ENCODE results near the gene LRRC14B.

Gene LRRC14B

DNA sequence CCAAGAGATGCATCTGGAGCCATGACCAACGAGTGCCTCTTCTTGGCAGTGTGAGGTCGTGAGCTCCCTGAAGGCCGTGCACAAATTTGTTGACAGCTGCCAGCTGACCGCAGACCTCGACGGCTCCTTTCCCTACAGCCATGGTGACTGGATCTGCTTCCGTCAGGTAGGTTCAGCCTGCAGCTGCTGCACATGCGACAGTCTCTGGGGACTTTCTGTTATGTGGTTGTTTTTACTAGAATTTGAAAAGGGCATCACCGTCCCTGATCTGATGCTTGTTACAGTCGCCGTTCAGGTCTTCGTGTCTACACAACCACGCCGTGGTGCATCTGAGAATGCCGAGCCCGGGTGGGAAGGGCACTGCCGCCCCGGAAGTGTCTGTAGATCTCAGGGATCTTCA is 36.5 kb upstream of the LRRC14B start:
- POLR2A ChIA-PET (ENCODE audit: low non-redundant PET), result no interaction called here
- no peak for DNase-seq (ENCODE audit: low spot score)
- TF ChIP-seq, protein P1, sequence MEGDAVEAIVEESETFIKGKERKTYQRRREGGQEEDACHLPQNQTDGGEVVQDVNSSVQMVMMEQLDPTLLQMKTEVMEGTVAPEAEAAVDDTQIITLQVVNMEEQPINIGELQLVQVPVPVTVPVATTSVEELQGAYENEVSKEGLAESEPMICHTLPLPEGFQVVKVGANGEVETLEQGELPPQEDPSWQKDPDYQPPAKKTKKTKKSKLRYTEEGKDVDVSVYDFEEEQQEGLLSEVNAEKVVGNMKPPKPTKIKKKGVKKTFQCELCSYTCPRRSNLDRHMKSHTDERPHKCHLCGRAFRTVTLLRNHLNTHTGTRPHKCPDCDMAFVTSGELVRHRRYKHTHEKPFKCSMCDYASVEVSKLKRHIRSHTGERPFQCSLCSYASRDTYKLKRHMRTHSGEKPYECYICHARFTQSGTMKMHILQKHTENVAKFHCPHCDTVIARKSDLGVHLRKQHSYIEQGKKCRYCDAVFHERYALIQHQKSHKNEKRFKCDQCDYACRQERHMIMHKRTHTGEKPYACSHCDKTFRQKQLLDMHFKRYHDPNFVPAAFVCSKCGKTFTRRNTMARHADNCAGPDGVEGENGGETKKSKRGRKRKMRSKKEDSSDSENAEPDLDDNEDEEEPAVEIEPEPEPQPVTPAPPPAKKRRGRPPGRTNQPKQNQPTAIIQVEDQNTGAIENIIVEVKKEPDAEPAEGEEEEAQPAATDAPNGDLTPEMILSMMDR (conservative IDR thresholded peaks at IDR 0.05; ENCODE audit: low read depth), result no peak
- CTCF ChIA-PET, result no interaction called here
- no peak overlapping the region for H3K27ac ChIP-seq

DNA sequence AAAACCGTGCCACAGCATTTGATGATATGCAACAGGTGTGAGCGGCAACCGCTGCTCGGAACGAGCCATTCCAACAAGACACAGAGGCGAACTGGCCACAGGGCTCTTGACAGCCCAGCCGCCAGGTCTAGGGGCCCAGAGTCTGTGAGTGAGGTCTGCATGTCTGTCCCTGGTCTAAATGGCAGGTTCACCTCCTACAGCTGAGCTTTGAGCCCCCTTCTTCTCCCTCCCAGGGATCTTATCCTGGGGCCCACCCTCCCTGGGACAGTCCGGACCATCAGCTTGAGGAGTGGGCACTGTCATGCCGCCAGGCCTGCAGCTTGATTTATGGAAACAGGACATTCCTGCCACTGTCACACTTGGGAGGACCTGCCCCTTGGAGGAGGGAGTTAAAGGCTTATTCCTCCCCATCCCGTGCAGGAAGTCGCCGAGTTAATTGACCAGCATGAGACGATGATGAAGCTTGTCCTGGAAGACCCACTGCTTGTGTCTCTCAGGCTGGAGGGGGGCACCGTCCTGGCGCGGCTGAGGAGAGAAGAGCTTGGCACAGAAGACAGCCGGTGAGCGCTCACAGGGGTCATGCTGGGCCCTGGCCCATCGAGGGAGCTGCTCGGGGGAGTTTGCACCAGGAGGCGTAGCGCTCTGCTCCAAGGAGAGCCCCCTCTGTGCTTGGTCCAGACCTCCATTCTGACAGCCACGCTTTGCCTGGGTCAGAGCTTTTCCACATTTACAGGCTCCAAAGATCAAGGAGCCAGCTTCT is 35.5 kb upstream of the LRRC14B start:
- no peak overlapping the region for H3K27ac ChIP-seq
- no peak for DNase-seq (ENCODE audit: low spot score)
- POLR2A ChIA-PET (ENCODE audit: low non-redundant PET), result no interaction called here
- CTCF ChIA-PET, result interaction anchor here (0.6 kb wide), 1 partner anchor 36 kb away, joined by 3 read pairs; no protein-coding TSS in a partner anchor
- TF ChIP-seq, protein P1 (conservative IDR thresholded peaks at IDR 0.05; ENCODE audit: low read depth), result no peak

DNA sequence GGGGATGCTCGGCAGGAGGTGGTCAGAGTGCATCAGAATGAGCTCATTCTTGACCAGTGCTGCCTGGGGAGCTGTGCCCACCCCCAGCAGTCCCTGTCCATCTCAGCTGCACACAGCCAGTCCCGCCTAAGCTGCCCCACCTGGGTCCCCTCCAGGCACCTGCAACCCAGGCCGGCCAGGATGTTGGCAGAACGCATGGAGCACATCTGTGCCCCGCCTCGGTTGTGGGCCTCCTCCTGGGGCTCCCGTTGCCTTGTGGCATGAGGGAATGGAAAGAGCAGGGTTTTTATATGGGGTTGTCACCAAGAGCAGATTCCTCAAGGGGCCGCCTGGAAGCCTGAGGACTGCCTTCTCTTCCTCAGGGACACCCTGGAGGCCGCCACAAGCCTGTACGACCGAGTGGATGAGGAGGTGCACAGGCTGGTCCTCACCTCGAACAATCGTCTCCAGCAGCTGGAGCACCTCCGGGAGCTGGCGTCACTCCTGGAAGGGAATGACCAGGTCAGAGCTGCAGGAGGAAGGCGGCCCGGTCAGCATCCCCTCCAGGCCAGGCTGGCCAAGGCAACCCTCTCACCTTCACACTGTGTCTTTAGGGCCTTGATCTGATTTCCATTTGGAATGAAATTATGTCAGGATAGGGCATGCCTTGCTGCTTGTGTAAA is 34.8 kb upstream of the LRRC14B start:
- POLR2A ChIA-PET (ENCODE audit: low non-redundant PET), result no interaction called here
- CTCF ChIA-PET, result interaction anchor here (0.6 kb wide), 1 partner anchor 37 kb away, joined by 3 read pairs; no protein-coding TSS in a partner anchor
- TF ChIP-seq, protein P1 (conservative IDR thresholded peaks at IDR 0.05; ENCODE audit: low read depth), result no peak
- no peak for DNase-seq (ENCODE audit: low spot score)
- H3K27ac ChIP-seq, result no peak overlapping the region

DNA sequence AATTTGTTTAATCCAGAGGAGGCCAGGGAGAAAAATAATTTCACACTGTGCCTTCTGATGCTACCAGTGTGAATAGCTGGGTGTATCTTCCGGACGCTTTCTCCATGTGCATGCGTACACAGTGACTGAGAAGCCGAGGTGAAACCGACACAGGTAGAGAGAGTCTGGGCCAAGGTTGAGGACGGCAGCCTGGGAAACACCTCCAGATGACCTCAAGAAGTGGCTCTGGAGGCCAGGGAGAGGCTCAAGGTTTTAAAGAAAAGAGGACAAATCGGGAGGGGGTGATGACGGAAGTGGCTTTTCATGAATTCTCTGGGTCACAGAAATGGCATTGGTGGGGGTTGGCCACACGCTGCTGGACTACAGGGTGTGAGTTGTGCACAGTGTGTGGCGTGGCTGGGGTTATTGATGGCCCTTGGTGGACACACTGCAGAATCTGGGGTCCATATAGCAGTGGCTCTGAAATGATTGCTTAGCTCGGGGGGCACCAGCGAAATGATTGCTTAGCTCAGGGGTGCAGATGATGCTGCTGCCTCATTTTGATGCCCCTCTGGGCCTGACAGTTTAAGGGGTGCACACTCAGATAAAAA is 34.1 kb upstream of the LRRC14B start:
- no peak overlapping the region for H3K27ac ChIP-seq
- POLR2A ChIA-PET (ENCODE audit: low non-redundant PET), result no interaction called here
- TF ChIP-seq, protein P1 (conservative IDR thresholded peaks at IDR 0.05; ENCODE audit: low read depth), result no peak
- no peak for DNase-seq (ENCODE audit: low spot score)
- CTCF ChIA-PET, result no interaction called here

DNA sequence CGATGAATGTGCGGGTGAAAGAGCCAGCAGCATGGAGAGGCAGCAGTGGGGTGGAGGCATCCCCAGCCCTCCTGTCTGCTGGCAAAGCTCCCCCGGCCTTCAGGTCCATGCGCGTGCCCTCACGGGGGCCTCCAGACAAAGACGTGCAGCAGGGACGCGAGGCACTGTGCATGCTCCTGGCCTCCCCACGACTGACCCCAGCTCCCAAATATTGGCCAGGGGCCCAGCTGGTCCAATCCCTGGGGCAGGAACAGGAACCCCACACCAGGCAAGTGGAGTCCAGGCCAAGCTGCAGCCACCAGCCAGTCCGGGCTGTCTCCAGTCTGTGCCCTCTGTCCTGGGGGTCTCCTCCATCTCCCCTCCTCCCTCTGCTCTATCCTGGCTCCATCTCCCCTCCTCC is 33.5 kb upstream of the LRRC14B start:
- DNase-seq (ENCODE audit: low spot score), result no peak
- TF ChIP-seq, protein P1 (conservative IDR thresholded peaks at IDR 0.05; ENCODE audit: low read depth), result no peak
- CTCF ChIA-PET, result no interaction called here
- H3K27ac ChIP-seq, result no peak overlapping the region
- POLR2A ChIA-PET (ENCODE audit: low non-redundant PET), result no interaction called here

DNA sequence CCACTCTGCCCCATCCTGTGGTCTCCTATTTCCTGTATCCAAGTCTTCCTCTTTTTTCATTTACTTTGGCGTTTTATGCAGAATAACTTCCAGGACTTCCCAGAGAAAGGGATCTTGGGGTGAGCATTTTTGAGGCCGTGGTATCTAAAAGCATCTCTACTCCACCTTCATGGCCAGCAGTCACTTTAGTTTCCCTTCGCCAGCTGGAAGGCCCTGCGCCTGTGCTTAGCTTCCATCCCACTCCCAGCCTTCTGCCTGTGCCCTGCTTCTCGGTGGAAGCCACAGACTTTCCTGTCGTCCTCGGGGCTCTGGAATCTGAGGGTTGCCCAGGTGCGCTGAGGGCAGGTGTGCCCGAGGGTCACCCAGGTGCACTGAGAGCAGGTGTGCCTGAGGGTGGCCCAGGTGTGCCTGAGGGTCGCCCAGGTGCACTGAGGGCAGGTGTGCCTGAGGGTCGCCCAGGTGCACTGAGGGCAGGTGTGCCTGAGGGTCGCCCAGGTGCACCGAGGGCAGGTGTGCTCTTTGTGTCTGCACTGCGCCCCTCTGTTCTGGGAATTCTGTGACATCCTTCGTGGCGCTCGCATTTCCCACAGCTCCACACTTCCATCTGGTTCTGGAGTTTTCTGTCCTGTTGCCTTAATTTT is 32.4 kb upstream of the LRRC14B start:
- no peak overlapping the region for H3K27ac ChIP-seq
- ChIA-PET POLR2A (ENCODE audit: low non-redundant PET) (no interaction called here), CTCF (no interaction called here)
- TF ChIP-seq, protein P1 (conservative IDR thresholded peaks at IDR 0.05; ENCODE audit: low read depth), result no peak
- no peak for DNase-seq (ENCODE audit: low spot score)
